HG03196 (cell line): ENCODE data around the gene CABLES1.
"Not testable (repeated sequence)": the region's sequence is repeated elsewhere in the genome, so short reads cannot be mapped to it uniquely, and the experiment has no call there.

Experiments used
- ATAC-seq: cut with Tn5 transposase; IDR thresholded peaks from one replicate; pipeline ENCODE4 v1.9.1; 2021; ENCODE audit not compliant: unreplicated experiment

CABLES1 gene

GRCh38 chr18:23285581-23285980, 150.3 kb downstream of the CABLES1 start:
- ATAC-seq: not testable (repeated sequence)

DNA sequence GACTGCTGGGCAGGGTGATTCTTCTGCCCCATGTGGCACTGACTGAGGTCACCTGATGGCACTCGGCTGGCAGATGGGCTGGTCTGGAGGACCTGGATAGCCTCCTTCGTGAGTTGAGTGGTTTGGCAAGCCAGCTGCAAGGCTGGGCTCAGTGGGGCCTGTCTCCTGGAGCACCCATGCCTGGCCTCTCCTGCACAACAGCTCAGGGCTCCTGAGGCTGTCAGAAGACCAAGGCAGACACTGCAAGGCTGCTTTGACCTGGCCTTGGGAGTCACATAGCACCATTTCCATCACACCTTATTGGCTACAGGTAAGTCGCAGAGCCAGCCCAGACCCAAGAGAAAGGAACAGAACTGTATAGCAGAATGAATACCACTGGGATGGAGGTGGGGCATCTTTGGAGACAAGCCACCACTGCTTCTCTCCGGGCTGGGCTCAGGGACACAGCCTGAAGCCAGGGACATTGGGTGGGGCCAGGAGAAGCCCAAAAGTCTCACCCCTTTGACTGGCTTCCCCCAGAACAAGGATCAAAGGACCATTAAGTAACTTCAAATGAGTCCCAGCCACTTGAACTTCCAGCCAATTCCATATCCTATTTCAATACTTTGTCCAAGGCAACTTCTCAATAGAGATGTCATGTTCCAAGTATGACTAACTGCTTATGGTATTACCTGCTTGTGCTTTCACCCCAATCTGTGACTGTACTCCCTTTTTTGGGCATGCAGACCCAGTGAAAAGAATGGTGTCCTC, 156.3 kb downstream of the CABLES1 start:
- ATAC-seq: no peak

GRCh38 chr18:23300231-23300805, 165.0 kb downstream of the CABLES1 start:
- no peak for ATAC-seq

DNA sequence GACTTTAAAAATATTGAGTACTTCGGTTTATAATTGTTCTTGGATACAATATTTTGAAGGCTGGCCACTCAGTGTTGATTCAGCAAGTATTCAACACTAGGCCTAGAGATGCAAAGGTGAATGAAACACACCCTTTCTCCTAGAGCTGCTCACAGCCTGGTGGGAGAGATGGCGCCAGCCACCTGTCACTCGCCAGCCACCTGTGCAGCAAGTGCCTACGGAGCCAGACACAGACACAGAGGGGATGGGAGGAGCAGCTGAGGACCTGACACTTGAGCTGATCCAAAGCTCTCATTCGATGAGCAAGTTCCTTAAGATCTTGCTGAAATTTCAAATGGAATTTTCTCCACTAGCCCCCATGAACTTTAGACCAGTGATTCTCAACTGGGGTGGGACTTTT, 166.7 kb downstream of the CABLES1 start:
- no peak for ATAC-seq

DNA sequence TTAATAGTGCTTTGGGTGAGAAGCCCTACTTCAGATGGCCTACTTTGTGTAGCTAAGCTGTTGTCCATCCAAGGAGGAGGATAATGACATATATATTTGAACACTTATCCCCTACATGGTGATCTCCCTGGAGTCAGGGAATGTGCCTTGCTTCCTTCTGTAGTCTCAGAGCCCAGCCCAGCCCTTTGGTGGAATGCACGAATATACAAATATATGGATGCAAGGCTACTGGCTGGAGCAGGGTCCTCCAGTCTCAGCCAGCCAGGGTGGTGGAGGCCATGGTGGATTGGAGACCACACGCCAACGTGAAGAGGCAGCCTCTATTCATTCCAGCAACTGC, 167.2 kb downstream of the CABLES1 start:
- ATAC-seq: no peak

- no peak for ATAC-seq
These were observed 167.7 kb downstream of the CABLES1 start for GRCh38 chr18:23302851-23303527.

DNA sequence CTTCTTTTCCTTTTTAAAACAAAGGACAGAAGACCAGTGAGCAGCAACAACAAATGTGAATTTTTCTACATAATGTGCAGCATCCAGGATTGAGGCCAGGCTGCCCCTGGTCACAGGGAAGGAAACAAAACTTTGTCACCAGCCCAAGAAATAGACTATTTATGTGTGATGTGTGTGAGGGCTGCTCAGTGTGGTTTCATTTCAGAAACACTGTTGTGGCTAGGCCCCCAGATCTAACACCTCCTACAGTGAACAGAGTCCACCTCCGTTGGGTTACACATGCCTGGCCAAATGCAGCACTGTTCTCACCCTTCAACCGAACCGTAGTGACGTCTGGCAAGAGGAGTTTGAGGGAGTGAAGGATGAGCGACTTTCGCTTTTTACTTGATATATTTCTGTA, 171.5 kb downstream of the CABLES1 start:
- ATAC-seq: no peak

DNA sequence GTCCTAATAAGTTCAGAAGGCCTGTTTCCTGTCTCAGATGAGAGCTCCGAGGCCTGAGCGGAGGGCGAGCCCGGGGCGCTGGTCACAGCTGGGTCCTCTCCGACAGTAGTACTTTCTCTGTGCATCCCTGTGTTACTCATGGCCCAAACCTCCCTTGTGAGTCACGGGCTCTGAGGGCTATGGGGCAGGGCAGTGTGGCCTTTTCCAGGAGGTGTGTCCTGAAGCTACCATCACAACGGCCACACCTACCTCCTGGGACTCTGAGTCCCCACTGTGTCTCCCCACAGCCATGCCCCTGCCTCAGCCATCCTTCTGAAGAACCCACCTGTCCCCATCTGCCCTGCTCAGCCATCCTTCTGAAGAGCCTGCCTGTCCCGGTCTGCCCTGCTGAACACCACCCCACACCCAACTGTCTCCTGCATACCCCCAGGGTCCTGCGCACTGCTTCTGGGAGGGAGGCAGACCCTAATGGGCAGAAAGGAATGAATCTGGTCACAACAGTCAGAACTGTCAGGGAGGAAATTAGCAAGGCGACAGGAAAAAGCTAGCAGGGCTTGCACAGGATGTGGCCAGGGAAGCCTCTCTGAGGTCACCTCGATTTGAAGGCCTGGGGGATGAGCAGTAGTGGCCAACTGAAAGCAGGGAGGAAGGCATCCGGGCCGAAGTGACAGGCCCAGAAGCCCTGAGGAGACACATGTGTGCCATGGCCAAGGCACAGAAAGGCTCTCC, 172.4 kb downstream of the CABLES1 start:
- ATAC-seq: peak; percentile 64
